GM21723 (cell line): ENCODE measurements around the gene PTPRO.

Source experiments
- ATAC-seq: cut with Tn5 transposase; IDR thresholded peaks from one replicate; pipeline ENCODE4 v1.9.1; 2021; ENCODE audit warnings: mild to moderate bottlenecking, moderate library complexity; ENCODE audit not compliant: unreplicated experiment

Gene PTPRO

GRCh38 chr12:15346488-15346887 is 24.2 kb downstream of the PTPRO start:
- ATAC-seq = no peak

- no peak for ATAC-seq
Measured at GRCh38 chr12:15350643-15351042, 28.3 kb downstream of the PTPRO start.

GRCh38 chr12:15355766-15356165 is 33.5 kb downstream of the PTPRO start:
- no peak for ATAC-seq

GRCh38 chr12:15356951-15357364 is 34.6 kb downstream of the PTPRO start:
- no peak for ATAC-seq

GRCh38 chr12:15364221-15365160 is 42.2 kb downstream of the PTPRO start:
- ATAC-seq = no peak

GRCh38 chr12:15368812-15369211 is 46.5 kb downstream of the PTPRO start:
- ATAC-seq = no peak

- ATAC-seq = no peak
Measured at GRCh38 chr12:15372352-15372751, 50.0 kb downstream of the PTPRO start.

- ATAC-seq = no peak
Measured at GRCh38 chr12:15387772-15388171, 65.5 kb downstream of the PTPRO start.

GRCh38 chr12:15389561-15389960 is 67.3 kb downstream of the PTPRO start:
- no peak for ATAC-seq

GRCh38 chr12:15393037-15393436 is 70.7 kb downstream of the PTPRO start:
- no peak for ATAC-seq

GRCh38 chr12:15393995-15394394 is 71.7 kb downstream of the PTPRO start:
- ATAC-seq = no peak

GRCh38 chr12:15404485-15404884 is 82.2 kb downstream of the PTPRO start:
- ATAC-seq = no peak

GRCh38 chr12:15405606-15406005 is 83.3 kb downstream of the PTPRO start:
- ATAC-seq = no peak

- no peak for ATAC-seq
Measured at GRCh38 chr12:15407025-15407424, 84.7 kb downstream of the PTPRO start.

GRCh38 chr12:15411842-15412241 is 89.5 kb downstream of the PTPRO start:
- no peak for ATAC-seq

- ATAC-seq = no peak
Measured at GRCh38 chr12:15417691-15418090, 95.4 kb downstream of the PTPRO start.

GRCh38 chr12:15423629-15424028 is 101.3 kb downstream of the PTPRO start:
- ATAC-seq = no peak

GRCh38 chr12:15427913-15428312 is 105.6 kb downstream of the PTPRO start:
- ATAC-seq = no peak

GRCh38 chr12:15428632-15429031 is 106.3 kb downstream of the PTPRO start:
- ATAC-seq = no peak

- ATAC-seq = no peak
Measured at GRCh38 chr12:15429262-15429661, 107.0 kb downstream of the PTPRO start.

- ATAC-seq = no peak
Measured at GRCh38 chr12:15435597-15435996, 113.3 kb downstream of the PTPRO start.

GRCh38 chr12:15439459-15439858 is 117.2 kb downstream of the PTPRO start:
- ATAC-seq = no peak

- no peak for ATAC-seq
Measured at GRCh38 chr12:15443050-15443449, 120.7 kb downstream of the PTPRO start.
